Measurements from ENCODE around the gene NME4.

DNA sequence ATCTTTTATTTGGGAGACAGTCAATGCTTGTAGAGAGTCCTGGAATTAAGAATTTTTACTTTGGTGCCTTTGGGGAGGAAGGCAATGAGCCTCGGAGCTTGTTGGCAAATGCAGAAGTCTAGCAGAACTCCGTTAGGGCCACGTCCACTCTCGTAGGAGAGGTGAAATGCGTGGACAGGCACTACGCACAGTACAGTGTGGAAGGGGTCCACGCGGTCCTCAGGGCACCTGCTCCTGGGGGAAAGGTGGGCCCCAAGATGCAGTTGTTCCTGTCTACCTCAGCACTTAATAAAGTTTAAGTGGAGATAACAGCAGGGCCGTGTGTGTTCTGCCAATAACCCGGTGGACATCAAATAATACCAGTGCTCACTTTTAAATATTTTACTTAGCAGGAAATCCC lies 30.3 kb downstream of the NME4 start:
- TF ChIP-seq, protein P1, sequence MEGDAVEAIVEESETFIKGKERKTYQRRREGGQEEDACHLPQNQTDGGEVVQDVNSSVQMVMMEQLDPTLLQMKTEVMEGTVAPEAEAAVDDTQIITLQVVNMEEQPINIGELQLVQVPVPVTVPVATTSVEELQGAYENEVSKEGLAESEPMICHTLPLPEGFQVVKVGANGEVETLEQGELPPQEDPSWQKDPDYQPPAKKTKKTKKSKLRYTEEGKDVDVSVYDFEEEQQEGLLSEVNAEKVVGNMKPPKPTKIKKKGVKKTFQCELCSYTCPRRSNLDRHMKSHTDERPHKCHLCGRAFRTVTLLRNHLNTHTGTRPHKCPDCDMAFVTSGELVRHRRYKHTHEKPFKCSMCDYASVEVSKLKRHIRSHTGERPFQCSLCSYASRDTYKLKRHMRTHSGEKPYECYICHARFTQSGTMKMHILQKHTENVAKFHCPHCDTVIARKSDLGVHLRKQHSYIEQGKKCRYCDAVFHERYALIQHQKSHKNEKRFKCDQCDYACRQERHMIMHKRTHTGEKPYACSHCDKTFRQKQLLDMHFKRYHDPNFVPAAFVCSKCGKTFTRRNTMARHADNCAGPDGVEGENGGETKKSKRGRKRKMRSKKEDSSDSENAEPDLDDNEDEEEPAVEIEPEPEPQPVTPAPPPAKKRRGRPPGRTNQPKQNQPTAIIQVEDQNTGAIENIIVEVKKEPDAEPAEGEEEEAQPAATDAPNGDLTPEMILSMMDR (IDR thresholded peaks at IDR 0.05) = no peak
- no peak for TF ChIP-seq POLR2A (IDR thresholded peaks at IDR 0.05)

All from esophagus squamous epithelium (tissue), 4 donors.